H9 (cell line): ENCODE data around the gene IL6R. TPM values are rescaled to one million over a fixed set of nuclear protein-coding genes. Genes with fewer than 3 reads are reported as not detected.

Experiments used
- DNase-seq: peaks from one replicate; pipeline ENCODE4 v3.0.0-alpha.2; 2017
- H2AFZ ChIP-seq: one replicate; pipeline ENCODE4 v1.6.1; 2013; ENCODE audit warnings: mild to moderate bottlenecking, low read length, control low read depth, moderate library complexity
- H2AK5ac ChIP-seq: 2 replicates; pipeline ENCODE4 v1.6.1; 2013; ENCODE audit warnings: low read length, control low read depth, mixed read lengths; ENCODE audit not compliant: insufficient read length
- H2BK120ac ChIP-seq: one replicate; pipeline ENCODE4 v1.6.1; 2013; ENCODE audit warnings: low read depth, mild to moderate bottlenecking, low read length, control low read depth, inconsistent platforms; ENCODE audit not compliant: poor library complexity, severe bottlenecking
- H2BK12ac ChIP-seq: 2 replicates; pipeline ENCODE4 v1.6.1; 2013; ENCODE audit warnings: low read length, control low read depth, mixed read lengths, low read depth; ENCODE audit not compliant: insufficient read length
- H2BK15ac ChIP-seq: 2 replicates; pipeline ENCODE4 v1.6.1; 2013; ENCODE audit warnings: low read depth, low read length, control low read depth
- H2BK20ac ChIP-seq: one replicate; pipeline ENCODE4 v1.6.1; 2013; ENCODE audit warnings: low read depth, mild to moderate bottlenecking, low read length, control low read depth, inconsistent platforms; ENCODE audit not compliant: poor library complexity, severe bottlenecking
- H2BK5ac ChIP-seq: 2 replicates; pipeline ENCODE4 v1.6.1; 2013; ENCODE audit warnings: low read length, control low read depth, mixed read lengths; ENCODE audit not compliant: insufficient read length
- H3K14ac ChIP-seq: 2 replicates; pipeline ENCODE4 v1.6.1; 2013; ENCODE audit warnings: low read length, control low read depth; ENCODE audit not compliant: insufficient read depth
- H3K18ac ChIP-seq: 2 replicates; pipeline ENCODE4 v1.6.1; 2013; ENCODE audit warnings: low read depth, mild to moderate bottlenecking, mixed read lengths, low read length, control low read depth; ENCODE audit not compliant: insufficient read length
- H3K23ac ChIP-seq: 2 replicates; pipeline ENCODE4 v1.6.1; 2013; ENCODE audit warnings: low read length, control low read depth, mixed read lengths, low read depth; ENCODE audit not compliant: insufficient read length
- H3K23me2 ChIP-seq: 2 replicates; pipeline ENCODE4 v1.6.1; 2013; ENCODE audit warnings: low read depth, mild to moderate bottlenecking, mixed read lengths, low read length, control low read depth; ENCODE audit not compliant: insufficient read length, poor library complexity, severe bottlenecking
- H3K27ac ChIP-seq: 2 replicates; pipeline ENCODE4 v1.5.1; 2013; ENCODE audit warnings: low read length, control low read depth, mixed read lengths, low read depth; ENCODE audit not compliant: insufficient read length
- H3K27me3 ChIP-seq: 2 replicates; pipeline ENCODE4 v1.6.1; 2013; ENCODE audit warnings: low read length, control low read depth, inconsistent platforms; ENCODE audit not compliant: insufficient read depth
- H3K4ac ChIP-seq: 2 replicates; pipeline ENCODE4 v1.6.1; 2013; ENCODE audit warnings: low read depth, mild to moderate bottlenecking, control low read depth, inconsistent platforms, low read length, moderate library complexity
- H3K4me1 ChIP-seq: 2 replicates; pipeline ENCODE4 v1.6.1; 2013; ENCODE audit warnings: low read length, control low read depth, inconsistent platforms; ENCODE audit not compliant: insufficient read depth
- H3K4me2 ChIP-seq: 2 replicates; pipeline ENCODE4 v1.6.1; 2013; ENCODE audit warnings: low read length, control low read depth, mixed read lengths; ENCODE audit not compliant: insufficient read length, insufficient read depth
- H3K56ac ChIP-seq: 2 replicates; pipeline ENCODE4 v1.6.1; 2013; ENCODE audit warnings: low read depth, mild to moderate bottlenecking, mixed read lengths, low read length, control low read depth; ENCODE audit not compliant: insufficient read length
- H3K79me1 ChIP-seq: 2 replicates; pipeline ENCODE4 v1.6.1; 2013; ENCODE audit warnings: low read depth, mild to moderate bottlenecking, moderate library complexity, low read length, control low read depth, inconsistent platforms; ENCODE audit not compliant: insufficient read depth, poor library complexity, severe bottlenecking
- H3K79me2 ChIP-seq: 2 replicates; pipeline ENCODE4 v1.6.1; 2013; ENCODE audit warnings: low read length, control low read depth, inconsistent platforms; ENCODE audit not compliant: insufficient read depth
- H3K9ac ChIP-seq: 2 replicates; pipeline ENCODE4 v1.6.1; 2013; ENCODE audit warnings: low read length, control low read depth, mixed read lengths; ENCODE audit not compliant: insufficient read length; ENCODE audit errors: extremely low read depth
- H3K9me3 ChIP-seq: one replicate; pipeline ENCODE4 v1.6.1; 2013; ENCODE audit warnings: low read depth, low read length, inconsistent platforms; ENCODE audit not compliant: control insufficient read depth
- H3T11ph ChIP-seq: one replicate; pipeline ENCODE4 v1.6.1; 2013; ENCODE audit warnings: mild to moderate bottlenecking, low read length, control low read depth, inconsistent platforms
- H4K20me1 ChIP-seq: one replicate; pipeline ENCODE4 v1.6.1; 2013; ENCODE audit not compliant: control insufficient read depth, insufficient read length, insufficient read depth
- H4K5ac ChIP-seq: 2 replicates; pipeline ENCODE4 v1.6.1; 2013; ENCODE audit warnings: low read depth, mild to moderate bottlenecking, mixed read lengths, low read length, control low read depth; ENCODE audit not compliant: insufficient read length
- H4K8ac ChIP-seq: replicated peaks from 2 replicates; pipeline ENCODE4 v1.6.1; 2013; ENCODE audit warnings: low read length, control low read depth, mixed read lengths, low read depth; ENCODE audit not compliant: insufficient read length
- H4K91ac ChIP-seq: 2 replicates; pipeline ENCODE4 v1.6.1; 2013; ENCODE audit warnings: low read depth, mild to moderate bottlenecking, moderate library complexity, mixed read lengths, low read length, control low read depth; ENCODE audit not compliant: insufficient read length
- H3K27ac Mint-ChIP-seq, 3 experiments: 2 replicates in 2 of 3; 3 replicates in 1 of 3; pipeline ENCODE4 v1.8.0; 2020 to 2021; ENCODE audit warnings: mixed read lengths in 3 of 3, mild to moderate bottlenecking in 1 of 3, moderate library complexity in 1 of 3
- H3K27me3 Mint-ChIP-seq: 2 replicates; pipeline ENCODE4 v1.8.0; 2021; ENCODE audit warnings: low read depth, mild to moderate bottlenecking, moderate library complexity, mixed read lengths
- H3K36me3 Mint-ChIP-seq, 3 experiments: 2 replicates in 2 of 3; 3 replicates in 1 of 3; pipeline ENCODE4 v1.8.0; 2020 to 2021; ENCODE audit warnings: low read depth in 3 of 3, mixed read lengths in 3 of 3; ENCODE audit not compliant: insufficient read depth in 1 of 3
- H3K4me1 Mint-ChIP-seq, 2 experiments: 2 replicates each; pipeline ENCODE4 v1.8.0; 2020; ENCODE audit warnings: mixed read lengths in 2 of 2
- H3K4me3 Mint-ChIP-seq, 2 experiments: 2 replicates in 1 of 2; 3 replicates in 1 of 2; pipeline ENCODE4 v1.8.0; 2020 to 2021; ENCODE audit warnings: mild to moderate bottlenecking in 2 of 2, mixed read lengths in 2 of 2, moderate library complexity in 1 of 2
- H3K9me3 Mint-ChIP-seq, 2 experiments: 2 replicates in 1 of 2; 3 replicates in 1 of 2; pipeline ENCODE4 v1.8.0; 2020; ENCODE audit warnings: mild to moderate bottlenecking in 2 of 2, mixed read lengths in 2 of 2, moderate library complexity in 1 of 2
- CTCF ChIP-seq: fragments of 200-600 bp; sonication (generic); conservative IDR thresholded peaks from 3 replicates; pipeline ENCODE4 v1.8.0; 2021; ENCODE audit warnings: antibody characterized with exemption, mild to moderate bottlenecking
- WGBS: extraction: QIAGEN DNeasy Blood & Tissue Kit; methylation state at CpG from one replicate; pipeline ENCODE4 v1.1.7; 2013; ENCODE audit warnings: missing lambda C conversion rate, low lambda C conversion rate, mixed read lengths; ENCODE audit not compliant: insufficient read length; ENCODE audit errors: extremely low coverage; 5-methylcytosine and 5-hydroxymethylcytosine counted together
- total RNA-seq: library from RNA; stranded (reverse); gene quantifications from 2 replicates; pipeline ENCODE4 v1.2.1, GENCODE V29; 2021

Gene IL6R
- total RNA-seq, 1 experiment from 2014 or later: 1.7 TPM

GRCh38 chr1:154431586-154432373 lies 26.6 kb downstream of the IL6R start:
- Mint-ChIP-seq H3K4me1 (peaks cover 37 to 39% of the 10 kb centered on the region in 2 experiments), H3K27me3 (peaks cover 1% of the 10 kb centered on the region; the same call in 1 of the 2 replicates), H3K27ac (no peak overlapping the region; a peak in 2 of 7 replicates), H3K36me3 (no peaks in the 10 kb centered on the region; a peak in 1 of 7 replicates), H3K4me3 (no peak overlapping the region), H3K9me3 (no peaks in the 10 kb centered on the region)
- no peak for TF ChIP-seq CTCF
- Histone ChIP-seq H2BK12ac (no peak overlapping the region), H2AK5ac (no peak overlapping the region), H2BK5ac (no peak overlapping the region), H3K56ac (no peak overlapping the region), H3K4ac (no peak overlapping the region), H4K20me1 (no peaks in the 10 kb centered on the region), H3K79me1 (no peaks in the 10 kb centered on the region), H3T11ph (no peak overlapping the region), H3K14ac (no peak overlapping the region), H3K27ac (no peak overlapping the region), H4K8ac (no peak overlapping the region), H3K4me1 (no peaks in the 10 kb centered on the region; the same call in 1 of the 2 replicates), H3K9ac (no peak overlapping the region), H3K18ac (no peak overlapping the region), H2BK15ac (no peak overlapping the region), H3K79me2 (no peaks in the 10 kb centered on the region), H4K5ac (no peak overlapping the region), H3K9me3 (no peaks in the 10 kb centered on the region), H3K4me2 (no peak overlapping the region), H4K91ac (no peak overlapping the region), H2BK20ac (no peak overlapping the region), H3K23ac (no peak overlapping the region), H3K27me3 (no peaks in the 10 kb centered on the region), H3K23me2 (no peaks in the 10 kb centered on the region), H2BK120ac (no peak overlapping the region), H2AFZ (no peak overlapping the region)
- no peak for DNase-seq
- no CpG with 5 or more reads among the region's 10 CpGs for WGBS
